ENCODE measurements around the gene ALOX12B. TPM values are rescaled to one million over a fixed set of nuclear protein-coding genes. Genes with fewer than 3 reads are reported as not detected.

ALOX12B gene
- total and polyA plus RNA-seq, 2 of the 13 experiments (the other 11 are each of a cell fraction or from before 2014, with no cell fraction given): 0.13 TPM; not detected in 1

DNA sequence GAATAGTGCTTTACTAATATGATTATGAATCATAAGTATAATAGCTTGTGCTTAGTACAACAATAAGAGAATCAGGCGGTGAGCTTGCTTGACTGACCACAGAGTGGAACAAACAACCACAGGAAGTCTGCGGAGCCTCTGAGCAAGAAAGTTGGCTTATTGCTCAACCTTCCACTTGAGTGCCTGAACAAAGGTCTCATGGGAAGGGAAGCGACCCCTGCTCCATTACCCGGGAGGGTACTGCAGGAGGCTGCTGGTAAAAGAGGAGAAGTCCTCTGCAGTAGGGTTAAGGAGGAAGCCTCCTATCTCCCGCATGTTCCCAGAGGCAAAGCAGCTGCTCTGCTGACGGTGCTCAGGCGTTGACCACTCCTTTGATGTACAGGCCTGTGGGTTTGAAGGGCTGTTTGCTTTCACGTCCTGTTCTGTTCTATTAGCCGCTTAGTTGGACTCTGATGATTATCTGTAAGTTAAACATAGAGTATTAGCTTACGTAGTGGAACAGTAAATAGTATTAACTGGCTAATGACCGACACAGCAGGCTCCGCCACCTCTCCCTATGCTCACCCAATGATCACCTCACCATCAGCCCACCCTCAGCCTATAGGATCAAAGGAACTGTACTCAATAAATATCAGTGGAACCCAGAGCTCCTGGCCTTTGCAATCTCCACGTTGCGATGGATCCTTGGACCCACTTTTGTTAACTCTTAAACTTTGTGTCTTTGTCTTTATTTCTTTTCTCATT is 31.1 kb downstream of the ALOX12B start (continued):
- TF ChIP-seq, protein P1, sequence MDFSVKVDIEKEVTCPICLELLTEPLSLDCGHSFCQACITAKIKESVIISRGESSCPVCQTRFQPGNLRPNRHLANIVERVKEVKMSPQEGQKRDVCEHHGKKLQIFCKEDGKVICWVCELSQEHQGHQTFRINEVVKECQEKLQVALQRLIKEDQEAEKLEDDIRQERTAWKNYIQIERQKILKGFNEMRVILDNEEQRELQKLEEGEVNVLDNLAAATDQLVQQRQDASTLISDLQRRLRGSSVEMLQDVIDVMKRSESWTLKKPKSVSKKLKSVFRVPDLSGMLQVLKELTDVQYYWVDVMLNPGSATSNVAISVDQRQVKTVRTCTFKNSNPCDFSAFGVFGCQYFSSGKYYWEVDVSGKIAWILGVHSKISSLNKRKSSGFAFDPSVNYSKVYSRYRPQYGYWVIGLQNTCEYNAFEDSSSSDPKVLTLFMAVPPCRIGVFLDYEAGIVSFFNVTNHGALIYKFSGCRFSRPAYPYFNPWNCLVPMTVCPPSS (IDR thresholded peaks at IDR 0.05): no peak
- TF ChIP-seq, protein P2, sequence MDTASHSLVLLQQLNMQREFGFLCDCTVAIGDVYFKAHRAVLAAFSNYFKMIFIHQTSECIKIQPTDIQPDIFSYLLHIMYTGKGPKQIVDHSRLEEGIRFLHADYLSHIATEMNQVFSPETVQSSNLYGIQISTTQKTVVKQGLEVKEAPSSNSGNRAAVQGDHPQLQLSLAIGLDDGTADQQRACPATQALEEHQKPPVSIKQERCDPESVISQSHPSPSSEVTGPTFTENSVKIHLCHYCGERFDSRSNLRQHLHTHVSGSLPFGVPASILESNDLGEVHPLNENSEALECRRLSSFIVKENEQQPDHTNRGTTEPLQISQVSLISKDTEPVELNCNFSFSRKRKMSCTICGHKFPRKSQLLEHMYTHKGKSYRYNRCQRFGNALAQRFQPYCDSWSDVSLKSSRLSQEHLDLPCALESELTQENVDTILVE (CRISPR knock-in tag; IDR thresholded peaks at IDR 0.05): peak; percentile 49
- TF ChIP-seq, protein P3, sequence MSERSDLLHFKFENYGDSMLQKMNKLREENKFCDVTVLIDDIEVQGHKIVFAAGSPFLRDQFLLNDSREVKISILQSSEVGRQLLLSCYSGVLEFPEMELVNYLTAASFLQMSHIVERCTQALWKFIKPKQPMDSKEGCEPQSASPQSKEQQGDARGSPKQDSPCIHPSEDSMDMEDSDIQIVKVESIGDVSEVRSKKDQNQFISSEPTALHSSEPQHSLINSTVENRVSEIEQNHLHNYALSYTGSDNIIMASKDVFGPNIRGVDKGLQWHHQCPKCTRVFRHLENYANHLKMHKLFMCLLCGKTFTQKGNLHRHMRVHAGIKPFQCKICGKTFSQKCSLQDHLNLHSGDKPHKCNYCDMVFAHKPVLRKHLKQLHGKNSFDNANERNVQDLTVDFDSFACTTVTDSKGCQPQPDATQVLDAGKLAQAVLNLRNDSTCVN (CRISPR knock-in tag; IDR thresholded peaks at IDR 0.05; ENCODE audit: borderline replicate concordance): peak; percentile 42; the same call in 1 of the 2 replicates
- TF ChIP-seq ZNF644 (CRISPR knock-in tag; IDR thresholded peaks at IDR 0.05; ENCODE audit: low read depth) (peak; percentile 43; the same call in 1 of the 2 replicates), ZNF432 (CRISPR knock-in tag; IDR thresholded peaks at IDR 0.05; ENCODE audit: borderline replicate concordance) (no peak), NR2F6 (IDR thresholded peaks at IDR 0.05) (peak; percentile 85), NR2F6 (CRISPR knock-in tag; IDR thresholded peaks at IDR 0.05) (peak; percentile 57), MAF1 (CRISPR knock-in tag; IDR thresholded peaks at IDR 0.05; ENCODE audit: borderline replicate concordance) (0 out of 2 replicates have a peak, but pooled peaks have one; percentile 4), MAZ (IDR thresholded peaks at IDR 0.05; ENCODE audit: borderline replicate concordance, low read depth, low read length) (no peak), MAZ (CRISPR knock-in tag; IDR thresholded peaks at IDR 0.05; ENCODE audit: low read depth) (peak; percentile 32; the same call in 1 of the 2 replicates), ATF1 (CRISPR knock-in tag; IDR thresholded peaks at IDR 0.05) (peak; percentile 90), DPF2 (CRISPR knock-in tag; IDR thresholded peaks at IDR 0.05; ENCODE audit: borderline replicate concordance, low read depth) (peak; percentile 83; the same call in 1 of the 2 replicates)
- TF ChIP-seq, protein P4, sequence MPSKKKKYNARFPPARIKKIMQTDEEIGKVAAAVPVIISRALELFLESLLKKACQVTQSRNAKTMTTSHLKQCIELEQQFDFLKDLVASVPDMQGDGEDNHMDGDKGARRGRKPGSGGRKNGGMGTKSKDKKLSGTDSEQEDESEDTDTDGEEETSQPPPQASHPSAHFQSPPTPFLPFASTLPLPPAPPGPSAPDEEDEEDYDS (CRISPR knock-in tag; IDR thresholded peaks at IDR 0.05): peak; percentile 94
- TF ChIP-seq, protein P5, sequence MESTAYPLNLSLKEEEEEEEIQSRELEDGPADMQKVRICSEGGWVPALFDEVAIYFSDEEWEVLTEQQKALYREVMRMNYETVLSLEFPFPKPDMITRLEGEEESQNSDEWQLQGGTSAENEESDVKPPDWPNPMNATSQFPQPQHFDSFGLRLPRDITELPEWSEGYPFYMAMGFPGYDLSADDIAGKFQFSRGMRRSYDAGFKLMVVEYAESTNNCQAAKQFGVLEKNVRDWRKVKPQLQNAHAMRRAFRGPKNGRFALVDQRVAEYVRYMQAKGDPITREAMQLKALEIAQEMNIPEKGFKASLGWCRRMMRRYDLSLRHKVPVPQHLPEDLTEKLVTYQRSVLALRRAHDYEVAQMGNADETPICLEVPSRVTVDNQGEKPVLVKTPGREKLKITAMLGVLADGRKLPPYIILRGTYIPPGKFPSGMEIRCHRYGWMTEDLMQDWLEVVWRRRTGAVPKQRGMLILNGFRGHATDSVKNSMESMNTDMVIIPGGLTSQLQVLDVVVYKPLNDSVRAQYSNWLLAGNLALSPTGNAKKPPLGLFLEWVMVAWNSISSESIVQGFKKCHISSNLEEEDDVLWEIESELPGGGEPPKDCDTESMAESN (CRISPR knock-in tag; conservative IDR thresholded peaks at IDR 0.05): peak; percentile 68
- TF ChIP-seq, protein P6, sequence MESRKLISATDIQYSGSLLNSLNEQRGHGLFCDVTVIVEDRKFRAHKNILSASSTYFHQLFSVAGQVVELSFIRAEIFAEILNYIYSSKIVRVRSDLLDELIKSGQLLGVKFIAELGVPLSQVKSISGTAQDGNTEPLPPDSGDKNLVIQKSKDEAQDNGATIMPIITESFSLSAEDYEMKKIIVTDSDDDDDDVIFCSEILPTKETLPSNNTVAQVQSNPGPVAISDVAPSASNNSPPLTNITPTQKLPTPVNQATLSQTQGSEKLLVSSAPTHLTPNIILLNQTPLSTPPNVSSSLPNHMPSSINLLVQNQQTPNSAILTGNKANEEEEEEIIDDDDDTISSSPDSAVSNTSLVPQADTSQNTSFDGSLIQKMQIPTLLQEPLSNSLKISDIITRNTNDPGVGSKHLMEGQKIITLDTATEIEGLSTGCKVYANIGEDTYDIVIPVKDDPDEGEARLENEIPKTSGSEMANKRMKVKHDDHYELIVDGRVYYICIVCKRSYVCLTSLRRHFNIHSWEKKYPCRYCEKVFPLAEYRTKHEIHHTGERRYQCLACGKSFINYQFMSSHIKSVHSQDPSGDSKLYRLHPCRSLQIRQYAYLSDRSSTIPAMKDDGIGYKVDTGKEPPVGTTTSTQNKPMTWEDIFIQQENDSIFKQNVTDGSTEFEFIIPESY (CRISPR knock-in tag; IDR thresholded peaks at IDR 0.05): peak; percentile 37; the same call in 1 of the 2 replicates
- TF ChIP-seq, protein P7, sequence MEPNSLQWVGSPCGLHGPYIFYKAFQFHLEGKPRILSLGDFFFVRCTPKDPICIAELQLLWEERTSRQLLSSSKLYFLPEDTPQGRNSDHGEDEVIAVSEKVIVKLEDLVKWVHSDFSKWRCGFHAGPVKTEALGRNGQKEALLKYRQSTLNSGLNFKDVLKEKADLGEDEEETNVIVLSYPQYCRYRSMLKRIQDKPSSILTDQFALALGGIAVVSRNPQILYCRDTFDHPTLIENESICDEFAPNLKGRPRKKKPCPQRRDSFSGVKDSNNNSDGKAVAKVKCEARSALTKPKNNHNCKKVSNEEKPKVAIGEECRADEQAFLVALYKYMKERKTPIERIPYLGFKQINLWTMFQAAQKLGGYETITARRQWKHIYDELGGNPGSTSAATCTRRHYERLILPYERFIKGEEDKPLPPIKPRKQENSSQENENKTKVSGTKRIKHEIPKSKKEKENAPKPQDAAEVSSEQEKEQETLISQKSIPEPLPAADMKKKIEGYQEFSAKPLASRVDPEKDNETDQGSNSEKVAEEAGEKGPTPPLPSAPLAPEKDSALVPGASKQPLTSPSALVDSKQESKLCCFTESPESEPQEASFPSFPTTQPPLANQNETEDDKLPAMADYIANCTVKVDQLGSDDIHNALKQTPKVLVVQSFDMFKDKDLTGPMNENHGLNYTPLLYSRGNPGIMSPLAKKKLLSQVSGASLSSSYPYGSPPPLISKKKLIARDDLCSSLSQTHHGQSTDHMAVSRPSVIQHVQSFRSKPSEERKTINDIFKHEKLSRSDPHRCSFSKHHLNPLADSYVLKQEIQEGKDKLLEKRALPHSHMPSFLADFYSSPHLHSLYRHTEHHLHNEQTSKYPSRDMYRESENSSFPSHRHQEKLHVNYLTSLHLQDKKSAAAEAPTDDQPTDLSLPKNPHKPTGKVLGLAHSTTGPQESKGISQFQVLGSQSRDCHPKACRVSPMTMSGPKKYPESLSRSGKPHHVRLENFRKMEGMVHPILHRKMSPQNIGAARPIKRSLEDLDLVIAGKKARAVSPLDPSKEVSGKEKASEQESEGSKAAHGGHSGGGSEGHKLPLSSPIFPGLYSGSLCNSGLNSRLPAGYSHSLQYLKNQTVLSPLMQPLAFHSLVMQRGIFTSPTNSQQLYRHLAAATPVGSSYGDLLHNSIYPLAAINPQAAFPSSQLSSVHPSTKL (CRISPR knock-in tag; IDR thresholded peaks at IDR 0.05): peak; percentile 82

Measured in HepG2 (cell line).